HG03432 (cell line): Measurements from ENCODE around the gene C2orf49.
A peak's percentile ranks its signal among the peaks of the same experiment; 100 is the strongest.

Experiments
- ATAC-seq: cut with Tn5 transposase; IDR thresholded peaks from one replicate; pipeline ENCODE4 v1.9.1; 2021; ENCODE audit warnings: mild to moderate bottlenecking, moderate library complexity; ENCODE audit not compliant: unreplicated experiment

C2orf49 gene

GRCh38 chr2:105398336-105399206, 61.2 kb downstream of the C2orf49 start, which contains the start of gene FHL2:
Gene FHL2 (minus strand): TSS chr2:105399051. CDS start chr2:105386516, 12,535 bp downstream.
- ATAC-seq: peak; percentile 100
